Erythroblast (primary cell): Measurements from ENCODE around the gene GYG2.

Experiments
- GATA1 ChIP-seq: IDR thresholded peaks from 2 replicates; pipeline ENCODE4 v1.6.1; 2011; ENCODE audit warnings: low read depth, mild to moderate bottlenecking, control low read depth, low read length, moderate library complexity
- POLR2A ChIP-seq: IDR thresholded peaks from 2 replicates; pipeline ENCODE4 v1.6.1; 2011; ENCODE audit warnings: mild to moderate bottlenecking, low read length

- TF ChIP-seq POLR2A = no peak
- no peak for TF ChIP-seq GATA1
Observed at GRCh38 chrX:2862404-2862803, 33.7 kb downstream of the GYG2 start.
